Ishikawa (cell line): ENCODE data around the gene RBMS3.

Source experiments
- EGR1 ChIP-seq: IDR thresholded peaks from 2 replicates; pipeline ENCODE4 v1.6.1; 2012
- EP300 ChIP-seq: IDR thresholded peaks from 2 replicates; pipeline ENCODE4 v1.6.1; 2012; ENCODE audit warnings: borderline replicate concordance
- FOXM1 ChIP-seq: IDR thresholded peaks from 2 replicates; pipeline ENCODE4 v1.6.1; 2012; ENCODE audit warnings: low read depth, borderline replicate concordance
- TAF1 ChIP-seq: IDR thresholded peaks from 2 replicates; pipeline ENCODE4 v1.6.1; 2012; ENCODE audit warnings: low read depth, mild to moderate bottlenecking

GRCh38 chr3:29488922-29489321 lies 208.1 kb downstream of the RBMS3 start:
- TF ChIP-seq TAF1 (no peak), EGR1 (no peak), EP300 (no peak), FOXM1 (no peak)
